Activated CD4-positive, alpha-beta T cell treated with anti-CD3 and anti-CD28 coated beads, Interleukin-2, amount 50 U/mL, for 4 hours (primary cell): Measurements from ENCODE around the gene THEMIS.
"Not testable (repeated sequence)": the region's sequence is repeated elsewhere in the genome, so short reads cannot be mapped to it uniquely, and the experiment has no call there.

Experiments used
- DNase-seq, 2 experiments: peaks; one replicate each; pipeline ENCODE4 v3.0.0-alpha.2; 2020

The THEMIS gene

DNA sequence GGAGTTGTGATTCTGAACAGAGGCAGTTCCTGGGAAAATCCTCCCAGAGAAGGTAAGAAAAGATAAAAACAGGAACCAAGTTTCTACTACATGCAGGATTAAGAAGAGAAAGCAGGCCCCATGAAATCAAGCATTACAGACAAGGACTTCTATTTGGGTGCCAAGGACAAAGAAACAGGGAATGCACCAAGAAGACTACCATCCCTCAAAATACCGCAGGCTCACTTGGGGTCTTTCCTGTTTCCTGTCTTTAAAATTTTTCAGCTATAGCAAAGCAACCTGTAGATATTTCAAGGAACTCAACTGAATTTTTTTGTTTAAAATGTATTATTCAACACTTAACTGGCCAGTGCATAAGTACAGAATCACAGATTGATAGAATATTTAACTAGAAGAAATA is 107.5 kb downstream of the THEMIS start:
- no peak for DNase-seq

DNA sequence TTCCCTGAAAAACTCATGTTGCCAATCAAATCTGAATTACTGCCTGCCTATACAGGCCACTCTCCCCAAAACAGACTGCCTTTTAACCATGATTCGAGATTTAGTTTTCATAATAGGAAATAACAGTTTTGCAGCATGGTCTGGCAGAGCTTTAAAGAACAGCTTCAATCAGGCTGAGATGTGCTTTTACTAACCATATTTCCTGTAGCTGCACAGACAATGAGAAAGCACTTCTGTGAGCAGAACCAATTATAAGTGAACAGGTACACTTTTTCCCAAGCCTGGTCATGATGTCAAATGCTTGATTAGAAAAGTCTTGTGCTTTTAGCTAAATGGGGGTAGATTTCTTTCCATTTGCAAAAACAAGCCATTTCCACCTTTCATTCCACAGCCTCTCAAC is 108.2 kb downstream of the THEMIS start:
- no peak for DNase-seq

GRCh38 chr6:127791779-127792528 is 108.9 kb downstream of the THEMIS start:
- no peak for DNase-seq

- DNase-seq = no peak
Observed at GRCh38 chr6:127790571-127790970, 110.3 kb downstream of the THEMIS start.

DNA sequence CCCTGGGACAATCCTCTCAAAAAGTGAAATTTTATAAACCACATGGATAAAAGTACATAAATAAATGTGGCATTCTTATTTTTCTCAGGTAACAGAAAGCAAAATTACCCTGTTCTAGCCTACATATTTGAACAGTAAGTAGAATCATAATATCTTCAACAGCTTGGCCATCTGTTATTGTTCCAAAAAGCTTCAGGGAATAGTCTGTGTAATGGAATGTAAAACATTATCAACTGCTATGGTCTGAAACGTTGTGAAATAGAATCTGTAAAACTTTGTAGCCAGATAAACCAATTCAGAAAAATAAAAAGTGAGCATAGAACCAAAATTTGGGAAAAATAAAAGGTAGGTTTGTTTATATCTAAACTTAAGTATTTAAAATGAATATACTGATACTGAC is 114.7 kb downstream of the THEMIS start:
- no peak for DNase-seq

DNA sequence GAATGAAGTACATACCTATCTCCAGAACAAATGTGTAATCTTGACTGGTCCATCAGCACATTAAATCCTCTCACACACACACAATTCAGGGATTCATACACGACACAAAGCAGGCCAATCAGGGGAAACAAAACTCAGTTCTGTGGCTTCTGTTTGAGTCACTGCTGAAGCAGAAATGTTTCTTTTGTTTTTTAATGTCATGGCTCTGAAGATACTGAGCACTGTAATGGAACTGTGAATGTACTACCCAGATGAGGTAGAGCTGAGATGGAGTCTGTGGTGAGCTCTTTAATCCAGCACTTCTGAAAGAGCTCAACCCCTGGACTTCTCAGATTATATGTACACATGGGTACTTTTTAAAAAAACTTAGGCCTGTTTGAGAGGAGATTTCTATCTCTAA is 116.4 kb downstream of the THEMIS start:
- no peak for DNase-seq

GRCh38 chr6:127781636-127782272 is 119.1 kb downstream of the THEMIS start:
- DNase-seq = not testable (repeated sequence)

GRCh38 chr6:127776320-127776719 is 124.5 kb downstream of the THEMIS start:
- DNase-seq = no peak

- no peak for DNase-seq
Observed at GRCh38 chr6:127775371-127775770, 125.5 kb downstream of the THEMIS start.

DNA sequence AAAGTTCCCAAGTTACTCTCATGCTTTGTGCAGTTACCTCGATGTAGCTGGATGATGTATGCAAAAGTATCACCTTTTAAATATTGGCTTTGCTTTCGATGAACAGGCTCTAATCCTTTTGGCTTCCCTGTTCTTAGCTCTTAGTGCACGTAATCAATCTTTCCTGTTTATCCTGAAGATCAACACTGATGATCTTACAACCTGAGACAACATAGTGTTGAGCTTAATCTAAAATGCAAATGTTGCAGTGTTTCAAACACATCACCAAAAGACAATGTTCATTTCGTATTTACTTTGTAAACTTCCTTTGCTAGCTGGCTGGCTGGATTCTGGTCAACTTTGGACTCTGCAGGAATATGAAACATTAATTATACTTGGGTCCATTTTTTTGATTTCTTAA is 132.1 kb downstream of the THEMIS start:
- DNase-seq = no peak

DNA sequence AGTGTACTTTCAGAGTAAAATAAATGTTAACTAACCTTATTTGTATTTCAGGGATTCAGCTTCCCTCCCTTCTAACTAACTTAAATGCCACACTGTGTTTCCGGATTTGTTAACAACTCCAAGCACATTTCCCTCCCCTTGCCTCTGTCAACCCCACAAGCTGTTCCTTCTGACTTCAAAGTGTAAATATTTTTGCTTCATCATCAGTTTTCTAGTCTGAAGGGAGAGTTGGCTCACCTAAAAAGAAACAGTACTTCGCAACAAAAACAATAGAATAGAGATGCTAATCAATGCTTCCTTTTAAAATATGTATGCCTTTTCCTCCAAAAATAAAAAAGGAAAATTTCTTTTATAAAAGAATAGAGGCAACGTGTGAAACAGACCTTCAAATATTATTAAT is 132.6 kb downstream of the THEMIS start:
- DNase-seq = no peak

- no peak for DNase-seq
Observed at GRCh38 chr6:127765949-127766348, 134.9 kb downstream of the THEMIS start.

- DNase-seq = no peak
Observed at GRCh38 chr6:127762284-127762683, 138.6 kb downstream of the THEMIS start.

- DNase-seq = no peak
Observed at GRCh38 chr6:127761084-127761483, 139.8 kb downstream of the THEMIS start.

GRCh38 chr6:127749095-127749494 is 151.8 kb downstream of the THEMIS start:
- DNase-seq = no peak

GRCh38 chr6:127748290-127748689 is 152.6 kb downstream of the THEMIS start:
- DNase-seq = no peak

- no peak for DNase-seq
Observed at GRCh38 chr6:127738423-127738822, 162.4 kb downstream of the THEMIS start.

DNA sequence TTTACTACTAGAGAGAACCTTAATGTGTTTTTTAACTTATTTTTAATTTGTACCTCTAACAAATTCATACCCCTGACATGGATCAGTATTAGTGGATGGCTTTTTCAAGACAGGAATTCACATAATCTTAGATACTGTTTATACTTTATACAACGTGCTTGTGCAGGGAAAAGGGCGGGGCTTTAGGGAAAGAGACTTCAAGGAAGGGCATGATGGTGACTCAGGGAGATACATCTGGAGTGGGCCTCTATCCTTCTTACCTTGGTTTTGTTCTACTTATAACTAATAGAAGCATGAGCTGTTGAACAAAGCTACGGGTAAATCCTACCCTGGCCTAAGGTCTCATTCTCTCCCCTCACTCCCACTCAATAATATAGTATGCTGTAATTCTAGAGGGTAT is 163.1 kb downstream of the THEMIS start:
- no peak for DNase-seq

GRCh38 chr6:127737009-127737486 is 163.8 kb downstream of the THEMIS start:
- peak; percentile 11 to 17 for DNase-seq

DNA sequence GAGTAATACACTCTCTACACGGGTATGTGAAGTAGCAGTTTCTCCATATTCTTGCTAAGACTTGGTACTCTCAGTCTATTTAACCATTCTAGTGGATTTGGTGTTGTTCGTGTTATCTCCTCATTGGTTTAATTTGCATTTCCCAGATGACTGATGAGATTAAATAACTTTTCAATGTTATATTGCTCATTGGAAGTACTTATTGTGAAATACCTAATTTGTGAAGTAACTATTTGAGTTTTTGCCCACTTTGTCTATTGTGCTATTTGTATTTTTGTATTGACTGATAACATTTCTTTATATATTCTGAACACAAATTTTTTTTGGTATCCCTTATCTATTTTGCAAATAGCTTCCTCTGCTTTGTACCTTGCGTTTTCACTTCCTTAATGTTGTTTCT is 167.9 kb downstream of the THEMIS start:
- DNase-seq = no peak

GRCh38 chr6:127727260-127727953 is 173.5 kb downstream of the THEMIS start:
- DNase-seq = no peak

- DNase-seq = no peak
Observed at GRCh38 chr6:127725821-127726220, 175.0 kb downstream of the THEMIS start.

DNA sequence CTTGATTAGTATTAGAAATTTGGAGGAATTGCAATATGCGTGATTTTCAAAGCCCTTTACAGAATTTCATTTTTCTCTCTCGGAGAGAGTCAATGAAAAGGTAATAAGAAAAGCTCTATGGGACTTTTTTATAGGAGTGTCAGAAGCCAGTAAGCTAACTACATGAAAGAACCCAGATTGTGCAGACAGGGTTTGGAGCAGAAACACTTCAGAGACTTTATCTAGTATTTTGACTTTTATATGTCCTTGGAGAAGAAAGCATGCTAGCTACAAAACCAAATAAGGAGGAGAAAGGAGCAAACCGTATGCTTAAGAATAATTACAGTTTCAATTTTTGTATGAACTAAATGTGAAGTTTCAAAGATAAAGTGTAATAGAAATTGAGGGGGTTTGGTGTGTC is 182.2 kb downstream of the THEMIS start:
- DNase-seq = no peak

DNA sequence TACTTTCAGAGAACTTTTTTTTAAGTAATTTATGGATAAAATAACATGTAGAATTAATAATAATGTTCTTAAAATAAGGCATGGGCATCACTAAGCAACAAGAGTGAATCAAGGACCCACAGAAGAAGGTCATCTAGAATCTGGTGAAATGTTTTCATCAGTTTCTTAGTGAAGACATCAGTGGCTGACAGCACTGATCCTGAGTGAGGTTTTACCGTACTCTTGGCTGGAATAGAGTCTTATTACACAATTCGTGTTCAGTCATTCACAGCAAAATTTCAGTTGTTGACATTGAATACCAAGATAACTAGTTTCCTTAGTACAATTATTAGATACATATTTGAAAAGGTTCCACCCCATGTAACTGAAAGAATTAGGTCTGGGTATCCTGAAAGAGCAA is 183.5 kb downstream of the THEMIS start:
- DNase-seq = no peak
